HK-2 (cell line): Measurements from ENCODE around the gene TJP3.
"Not testable (repeated sequence)": the region's sequence is repeated elsewhere in the genome, so short reads cannot be mapped to it uniquely, and the experiment has no call there.

ENCODE experiments used
- DNase-seq: peaks from one replicate; pipeline ENCODE4 v3.0.0-alpha.2; 2018; ENCODE audit not compliant: unreplicated experiment

TJP3 gene

DNA sequence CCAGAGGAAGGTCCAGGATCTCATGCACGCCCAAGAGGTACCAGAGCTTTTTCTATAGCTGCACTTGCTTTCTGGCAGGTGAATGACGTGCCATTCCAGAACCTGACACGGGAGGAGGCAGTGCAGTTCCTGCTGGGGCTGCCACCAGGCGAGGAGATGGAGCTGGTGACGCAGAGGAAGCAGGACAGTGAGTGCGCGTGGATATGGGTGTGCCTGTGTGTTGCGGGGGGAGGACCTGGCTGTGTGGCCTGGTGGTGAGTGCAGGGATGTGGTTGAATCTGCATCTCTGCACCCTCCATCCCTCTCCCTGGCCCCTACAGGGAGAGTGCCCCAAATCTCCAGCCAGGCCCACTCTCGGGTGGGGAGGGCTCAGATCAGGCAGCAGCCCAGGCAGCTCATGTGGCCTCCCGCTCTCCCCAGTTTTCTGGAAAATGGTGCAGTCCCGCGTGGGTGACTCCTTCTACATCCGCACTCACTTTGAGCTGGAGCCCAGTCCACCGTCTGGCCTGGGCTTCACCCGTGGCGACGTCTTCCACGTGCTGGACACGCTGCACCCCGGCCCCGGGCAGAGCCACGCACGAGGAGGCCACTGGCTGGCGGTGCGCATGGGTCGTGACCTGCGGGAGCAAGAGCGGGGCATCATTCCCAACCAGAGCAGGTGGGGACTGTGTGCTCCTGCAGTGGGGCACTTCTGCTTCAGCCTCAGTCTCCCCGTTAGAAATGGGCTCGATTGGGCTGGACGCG is 30.5 kb downstream of the TJP3 start:
- no peak for DNase-seq

DNA sequence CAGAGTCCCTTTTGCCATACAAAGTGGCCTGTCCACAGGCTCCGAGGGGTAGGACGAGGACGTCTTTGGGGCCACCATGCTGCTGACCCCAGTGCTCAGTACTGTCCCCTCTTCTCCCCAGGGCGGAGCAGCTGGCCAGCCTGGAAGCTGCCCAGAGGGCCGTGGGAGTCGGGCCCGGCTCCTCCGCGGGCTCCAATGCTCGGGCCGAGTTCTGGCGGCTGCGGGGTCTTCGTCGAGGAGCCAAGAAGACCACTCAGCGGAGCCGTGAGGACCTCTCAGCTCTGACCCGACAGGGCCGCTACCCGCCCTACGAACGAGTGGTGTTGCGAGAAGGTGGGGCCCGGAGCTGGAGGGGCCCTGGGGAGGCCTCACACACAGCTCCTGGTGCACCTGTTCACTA is 32.2 kb downstream of the TJP3 start:
- DNase-seq = no peak

DNA sequence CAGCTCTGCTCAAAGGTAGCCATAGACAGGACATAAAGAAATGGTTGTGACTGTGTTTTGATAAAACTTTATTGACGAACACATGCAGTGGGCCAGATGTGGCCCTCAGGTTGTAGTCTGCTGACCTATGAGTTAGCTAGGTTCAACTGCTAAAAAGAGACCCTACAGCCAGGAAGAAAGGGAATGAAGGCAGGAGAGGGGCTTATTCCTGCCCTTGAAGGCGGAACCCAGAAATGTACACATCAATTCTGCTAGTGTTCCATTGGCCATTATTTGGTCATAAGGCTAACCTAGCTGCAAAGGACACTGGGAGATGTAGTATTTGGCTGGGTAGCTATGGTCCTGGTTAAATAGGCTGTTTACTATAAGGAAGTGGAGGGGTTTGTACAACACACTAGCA is 35.3 kb downstream of the TJP3 start:
- DNase-seq = no peak

DNA sequence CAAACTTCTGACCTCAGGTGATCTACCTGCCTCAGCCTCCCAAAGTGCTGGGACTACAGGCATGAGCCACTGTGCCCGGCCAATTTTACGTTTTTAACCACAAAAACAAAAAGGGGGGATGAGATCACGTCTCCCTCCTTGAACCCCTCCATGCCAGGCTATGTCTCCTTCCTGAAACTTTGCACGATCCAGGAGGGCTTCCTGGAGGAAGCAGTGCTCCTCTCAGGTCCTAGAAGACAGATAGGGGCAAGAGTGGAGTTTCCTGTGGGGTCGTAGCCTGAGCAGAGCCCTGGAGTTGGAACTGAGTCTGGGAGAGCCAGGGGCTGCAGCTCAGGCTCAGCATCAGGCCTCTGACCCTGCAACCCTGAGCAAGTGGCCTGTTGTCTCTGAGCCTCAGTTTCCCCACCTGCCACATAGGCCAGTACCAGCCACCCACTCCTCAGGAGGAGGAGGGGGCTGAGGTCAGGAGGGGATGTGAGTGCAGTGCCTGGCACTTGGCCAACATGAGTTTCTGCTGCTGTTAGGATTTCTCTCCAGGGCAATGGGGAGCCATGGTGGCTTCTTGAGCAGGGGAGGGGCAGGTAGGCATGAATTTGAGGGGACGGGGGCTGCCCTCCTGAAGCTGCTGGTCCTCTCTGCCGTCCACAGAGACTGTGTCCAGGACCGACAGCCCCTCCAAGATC is 37.3 kb downstream of the TJP3 start:
- no peak for DNase-seq

DNA sequence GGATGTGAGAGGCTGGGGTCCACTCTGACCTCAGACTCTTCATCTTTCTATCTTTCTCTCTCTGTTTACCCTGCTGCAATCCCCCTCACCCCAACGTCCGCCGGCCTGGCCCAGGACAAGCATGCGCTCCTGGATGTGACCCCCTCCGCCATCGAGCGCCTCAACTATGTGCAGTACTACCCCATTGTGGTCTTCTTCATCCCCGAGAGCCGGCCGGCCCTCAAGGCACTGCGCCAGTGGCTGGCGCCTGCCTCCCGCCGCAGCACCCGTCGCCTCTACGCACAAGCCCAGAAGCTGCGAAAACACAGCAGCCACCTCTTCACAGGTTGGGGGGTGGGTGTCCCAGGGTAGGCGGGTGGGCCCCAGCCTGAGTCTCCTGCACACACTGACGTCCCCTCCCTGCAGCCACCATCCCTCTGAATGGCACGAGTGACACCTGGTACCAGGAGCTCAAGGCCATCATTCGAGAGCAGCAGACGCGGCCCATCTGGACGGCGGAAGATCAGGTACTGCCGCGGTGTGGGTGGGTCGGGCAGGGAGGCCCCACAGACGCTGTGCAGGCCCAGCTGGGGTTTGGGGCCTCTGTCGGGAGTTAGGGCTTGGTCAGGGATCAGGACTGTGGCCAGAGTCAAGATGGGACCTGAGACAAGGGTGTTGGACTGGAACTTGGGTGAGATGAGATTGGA is 38.3 kb downstream of the TJP3 start:
- no peak for DNase-seq

DNA sequence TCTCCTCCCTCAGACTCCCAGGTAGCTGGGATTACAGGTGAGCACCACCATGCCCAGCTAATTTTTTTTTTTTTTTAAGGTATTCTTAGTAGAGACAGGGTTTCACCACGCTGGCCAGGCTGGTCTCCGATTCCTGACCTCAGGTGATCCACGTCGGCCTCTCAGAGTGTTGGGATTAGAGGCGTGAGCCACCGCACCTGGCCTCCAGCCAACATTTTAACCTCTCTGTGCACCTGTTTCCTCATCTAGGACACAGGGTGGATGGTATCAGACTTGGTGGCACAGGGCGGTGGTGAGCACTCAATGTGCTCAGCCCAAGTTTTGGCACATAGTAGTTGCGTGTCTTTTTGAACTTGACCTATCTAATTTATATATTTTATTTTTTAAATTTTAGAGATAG is 40.8 kb downstream of the TJP3 start:
- DNase-seq = no peak

DNA sequence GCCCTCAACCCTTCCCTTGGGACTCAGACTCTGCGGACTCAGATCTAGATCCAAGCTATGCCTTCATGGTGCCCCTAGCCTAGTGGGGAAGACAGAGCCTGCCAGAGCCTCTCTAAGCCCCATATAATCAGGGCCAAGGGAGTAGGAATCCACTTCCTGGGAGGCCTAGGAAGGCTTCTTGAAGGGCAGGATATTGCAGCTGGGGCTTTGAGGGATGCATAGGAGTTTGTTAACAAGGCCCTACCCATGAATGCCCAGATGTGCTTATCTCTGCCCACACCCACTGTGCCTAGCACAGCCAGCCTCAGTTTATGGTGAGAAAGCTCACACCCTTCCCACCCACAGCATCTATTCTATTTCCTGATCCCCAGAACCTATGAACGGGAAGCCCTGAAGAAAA is 42.0 kb downstream of the TJP3 start:
- no peak for DNase-seq

DNA sequence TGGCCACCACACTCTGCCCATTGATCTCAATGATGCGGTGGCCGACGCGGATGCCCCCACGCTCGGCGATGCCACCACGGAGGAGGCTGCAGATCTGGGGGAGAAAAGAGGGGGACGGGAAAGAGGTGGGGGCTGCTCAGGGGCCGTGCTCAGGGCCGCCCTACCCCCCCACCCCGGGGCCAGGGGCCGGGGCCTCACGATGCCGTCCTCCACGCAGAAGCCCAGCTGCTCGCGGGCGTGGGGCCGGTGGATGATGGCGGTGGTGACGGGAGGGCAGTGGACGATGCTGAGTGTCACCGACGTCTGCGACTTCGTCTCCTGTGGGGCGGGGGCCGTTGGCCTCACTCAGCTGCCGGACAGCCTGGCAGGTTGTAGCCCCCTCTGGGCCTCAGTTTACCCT is 43.1 kb downstream of the TJP3 start:
- DNase-seq = no peak

DNA sequence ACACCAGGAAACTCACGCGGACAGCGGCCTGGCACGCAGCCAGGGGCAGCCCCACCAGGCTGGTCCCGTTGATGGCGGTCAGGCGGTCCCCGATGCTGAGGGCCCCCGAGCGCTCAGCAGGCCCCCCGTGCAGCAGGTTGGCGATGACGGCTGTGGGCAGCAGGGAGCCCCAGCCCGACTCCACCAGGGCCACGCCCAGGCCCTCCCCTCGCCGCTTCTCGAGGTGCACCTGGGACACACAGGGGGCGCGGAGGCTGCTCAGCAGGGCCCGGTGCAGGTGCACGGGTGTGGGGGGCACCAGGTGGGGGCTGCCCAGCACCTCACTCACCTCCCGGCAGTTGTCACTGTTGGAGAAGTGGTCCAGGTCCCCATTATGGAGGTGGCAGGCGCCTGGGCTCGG is 44.3 kb downstream of the TJP3 start:
- DNase-seq = no peak

DNA sequence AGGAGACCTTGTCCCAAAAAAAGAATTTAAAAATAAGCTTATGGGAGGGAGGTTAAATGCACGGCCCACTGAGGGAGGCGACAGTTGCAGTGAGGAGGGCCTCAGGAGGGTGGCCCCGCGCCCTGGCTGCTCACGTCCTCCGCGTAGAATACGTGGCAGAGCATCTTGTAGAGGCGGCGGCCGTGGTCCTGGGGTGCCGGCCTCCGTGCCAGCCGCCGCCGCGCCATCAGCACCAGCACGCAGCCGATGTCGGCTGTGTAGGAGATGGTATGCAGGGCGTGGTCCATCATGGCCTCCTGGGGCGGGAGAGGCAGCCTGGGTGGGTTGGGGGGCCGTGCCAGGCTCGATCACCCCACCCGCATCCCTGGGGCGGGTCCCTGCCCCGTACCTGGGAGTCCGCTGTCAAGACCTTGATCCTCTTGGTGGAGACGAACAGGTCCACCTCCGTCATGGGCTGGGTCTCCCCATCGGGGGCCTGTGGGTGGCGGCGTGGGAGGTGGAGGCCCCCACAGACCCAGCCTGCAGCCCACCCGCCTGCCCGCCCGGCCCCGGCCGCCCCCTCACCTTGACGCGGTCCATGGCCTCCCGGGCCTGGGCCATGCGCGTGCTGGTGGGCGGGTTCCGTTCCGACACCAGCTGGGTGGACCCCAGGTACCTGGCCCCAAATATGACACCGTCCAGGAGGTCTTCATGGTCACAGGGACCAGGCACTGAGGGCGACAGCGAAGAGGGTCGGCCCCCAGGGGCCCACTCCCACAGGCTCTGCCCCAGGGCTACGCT is 45.6 kb downstream of the TJP3 start:
- DNase-seq = no peak

DNA sequence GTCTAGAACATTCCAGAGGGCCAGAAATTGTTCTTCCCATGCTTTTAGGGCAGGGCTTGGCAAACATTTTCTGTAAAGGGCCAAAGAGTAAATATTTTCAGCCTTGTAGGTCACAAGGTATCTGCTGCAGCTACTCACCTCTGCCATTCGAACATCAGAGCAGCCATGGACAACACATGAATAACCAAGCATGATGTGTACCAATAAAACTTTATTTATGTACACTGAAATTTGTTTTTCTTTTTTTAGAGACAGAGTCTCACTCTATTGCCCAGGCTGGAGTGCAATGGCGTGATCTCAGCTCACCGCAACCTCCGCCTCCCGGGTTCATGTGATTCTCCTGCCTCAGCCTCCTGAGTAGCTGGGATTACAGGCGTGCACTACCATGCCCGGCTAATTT is 49.5 kb downstream of the TJP3 start:
- not testable (repeated sequence) for DNase-seq

DNA sequence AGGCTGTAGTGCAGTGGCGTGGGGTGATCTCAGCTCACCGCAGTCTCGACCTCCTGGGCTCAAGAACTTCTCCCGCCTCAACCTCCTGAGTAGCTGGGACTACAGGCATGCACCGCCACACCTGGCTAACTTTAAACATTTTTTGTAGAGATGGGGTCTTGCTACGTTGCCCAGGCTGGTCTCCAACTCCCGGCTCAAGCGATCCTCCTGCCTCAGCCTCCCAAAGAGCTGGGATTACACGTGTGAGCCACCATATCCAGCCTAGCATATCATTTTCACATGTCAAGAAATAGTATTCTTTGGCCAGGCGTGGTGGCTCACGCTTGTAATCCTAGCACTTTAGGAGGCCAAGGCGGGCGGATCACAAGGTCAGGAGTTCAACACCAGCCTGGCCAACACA is 50.1 kb downstream of the TJP3 start:
- not testable (repeated sequence) for DNase-seq

DNA sequence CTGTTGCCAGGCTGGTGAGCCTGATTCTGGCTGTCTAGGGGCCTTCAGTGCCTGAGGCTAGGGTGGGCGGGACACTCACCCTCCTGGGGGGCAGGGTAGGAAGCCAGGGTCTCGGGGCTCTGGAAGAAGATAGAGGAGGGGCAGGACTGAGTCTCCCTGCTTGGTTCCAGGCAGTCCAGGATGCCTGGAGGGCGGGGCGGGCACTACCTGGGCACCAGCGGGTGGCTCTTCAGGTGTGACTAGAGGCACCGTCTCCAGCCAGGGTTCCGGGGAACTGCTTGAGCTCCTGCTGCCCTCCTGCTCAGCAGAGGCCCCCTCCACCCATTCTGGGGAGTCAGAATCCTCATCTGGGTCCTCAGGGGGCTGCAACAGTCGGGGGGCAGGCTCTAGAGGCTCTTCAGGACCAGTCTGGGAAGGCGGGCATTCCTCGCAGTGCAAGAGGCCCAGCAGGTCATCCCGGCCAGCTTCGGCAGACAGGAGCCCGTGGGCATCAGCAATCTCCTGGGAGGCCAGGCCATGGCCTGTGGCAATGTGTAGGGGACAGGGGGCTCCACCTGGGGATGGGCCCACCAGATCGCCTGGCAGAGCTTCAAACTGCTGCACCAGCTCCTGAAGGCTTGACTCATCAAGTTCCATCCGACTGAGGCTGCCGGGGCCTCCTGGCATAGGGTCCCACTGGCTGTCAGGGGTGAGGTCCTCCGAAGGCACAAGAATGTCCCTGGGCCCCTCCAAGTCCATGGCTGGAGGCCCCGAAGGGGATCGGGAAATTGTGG is 51.5 kb downstream of the TJP3 start:
- no peak for DNase-seq

DNA sequence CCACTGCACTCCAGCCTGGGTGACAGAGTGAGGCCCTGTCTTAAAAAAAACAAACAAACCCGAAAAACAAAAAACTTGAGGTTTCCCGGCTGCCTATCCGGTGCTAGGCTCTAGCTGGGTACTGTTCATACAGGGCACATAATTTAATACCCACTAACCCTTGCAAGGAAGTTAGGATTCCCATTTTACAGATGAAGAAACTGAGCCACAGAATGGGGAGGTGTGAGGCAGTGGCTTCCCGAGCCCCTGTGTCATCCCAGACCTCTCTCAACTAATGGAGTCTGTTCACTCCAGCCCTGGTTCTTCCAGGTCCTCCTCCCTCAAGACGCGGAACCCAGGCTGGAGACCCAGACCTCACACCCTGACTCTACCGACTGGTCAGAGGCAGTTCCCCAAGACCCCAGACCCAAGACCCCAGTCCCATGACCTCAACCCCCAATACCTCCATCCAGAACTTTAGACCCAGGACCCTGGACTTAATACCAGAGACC is 52.7 kb downstream of the TJP3 start:
- no peak for DNase-seq

DNA sequence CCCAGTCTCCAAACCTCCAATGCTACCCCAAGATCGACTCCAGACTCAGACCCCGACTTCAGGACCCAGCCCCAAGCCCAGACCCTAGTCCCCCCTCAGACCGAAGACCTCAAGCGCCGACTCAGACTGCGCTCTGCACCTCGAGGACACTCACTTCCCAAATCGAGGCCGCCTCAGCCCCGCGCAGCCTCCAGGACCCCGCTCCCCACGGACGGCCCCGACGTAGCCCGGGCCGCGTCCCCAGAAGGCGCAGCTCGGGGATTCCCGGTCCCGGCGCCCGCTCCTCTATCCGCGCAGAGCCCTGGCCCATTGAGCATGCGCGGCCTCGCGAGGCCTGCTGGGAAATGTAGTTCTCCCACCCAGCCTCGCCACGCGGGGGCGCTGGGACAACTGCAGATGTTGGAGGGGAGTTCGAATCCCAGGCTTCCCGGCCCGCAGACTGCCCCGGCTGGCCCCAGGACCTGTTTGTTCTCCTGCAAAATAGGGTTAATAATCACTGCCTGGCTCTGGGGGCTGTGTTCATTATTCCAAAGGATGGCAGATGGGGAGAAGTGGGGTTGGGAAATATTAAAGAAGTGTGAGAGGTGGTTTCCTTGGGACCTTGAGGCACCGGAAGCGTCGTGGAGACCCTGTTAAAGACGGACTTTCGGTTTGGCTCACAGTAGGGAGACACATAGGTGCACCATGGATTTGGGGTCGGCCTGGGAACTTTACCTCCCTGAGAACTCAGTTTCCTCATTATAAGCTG is 53.4 kb downstream of the TJP3 start, which contains the start of gene APBA3:
TSS of gene APBA3 (minus strand) at position 311 of the 748 bp plus-strand sequence. CDS start 1,428 bp downstream, outside the sequence.
- peak; percentile 97 for DNase-seq

DNA sequence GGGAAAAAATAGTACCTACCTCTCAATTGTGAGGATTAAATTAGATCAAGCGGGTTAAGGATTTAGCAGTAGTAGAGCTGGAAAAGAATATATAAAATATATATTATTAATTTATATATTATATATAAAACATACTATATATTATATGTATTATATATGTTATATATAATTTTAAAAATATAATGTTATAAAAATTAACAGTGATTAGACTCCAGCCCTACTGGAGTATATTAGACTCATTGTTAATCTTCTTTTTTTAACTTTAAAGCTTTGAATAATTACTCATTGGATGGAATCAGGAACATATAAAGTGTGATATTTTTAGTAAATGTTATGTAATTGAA is 53.9 kb downstream of the TJP3 start:
- no peak for DNase-seq

DNA sequence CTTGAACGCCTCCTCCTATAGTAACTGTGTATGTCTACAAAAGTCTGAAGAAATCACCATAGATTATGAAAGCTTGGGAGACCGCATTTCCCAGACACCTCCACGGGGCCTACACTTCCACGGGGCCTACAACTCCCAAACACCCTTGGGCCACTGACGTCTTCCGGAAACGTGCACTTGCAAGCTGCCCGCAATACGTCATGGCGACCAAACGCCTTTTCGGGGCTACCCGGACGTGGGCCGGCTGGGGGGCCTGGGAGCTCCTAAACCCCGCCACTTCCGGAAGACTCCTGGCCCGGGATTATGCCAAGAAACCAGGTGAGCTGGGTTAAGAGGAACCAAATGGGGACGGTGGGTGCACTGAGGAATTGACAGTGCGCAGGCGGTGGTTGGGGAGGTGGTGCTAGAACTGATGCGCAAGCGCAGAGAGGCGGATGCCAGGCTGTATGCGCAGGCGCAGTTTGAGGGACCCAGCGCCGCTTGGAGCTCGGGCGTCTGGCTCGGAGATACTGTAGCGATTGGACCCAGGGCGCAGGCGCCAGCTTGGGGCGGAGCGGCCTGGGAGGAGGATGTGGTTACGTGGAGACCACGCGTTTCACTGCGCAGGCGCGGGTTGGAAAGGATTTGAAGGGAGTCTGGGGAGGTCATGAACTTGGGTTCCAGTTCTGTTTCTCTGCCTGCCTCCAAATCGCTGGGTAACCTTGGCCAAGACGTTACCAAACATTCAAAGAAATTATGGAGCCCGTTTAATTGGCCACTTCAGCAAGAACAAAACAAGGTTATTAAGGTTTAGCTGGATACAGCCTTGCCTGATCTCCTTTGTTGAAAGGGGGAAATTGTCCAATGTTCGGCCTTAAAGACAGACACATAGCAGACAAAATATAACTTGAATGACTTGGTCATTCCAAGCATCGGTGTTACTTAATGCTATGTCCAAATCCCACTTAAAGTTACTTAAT is 54.6 kb downstream of the TJP3 start, which contains the start of gene MRPL54:
TSS of gene MRPL54 (plus strand) at position 182 of the 959 bp plus-strand sequence. CDS start at position 201, 19 bp downstream.
- peak; percentile 99 for DNase-seq

DNA sequence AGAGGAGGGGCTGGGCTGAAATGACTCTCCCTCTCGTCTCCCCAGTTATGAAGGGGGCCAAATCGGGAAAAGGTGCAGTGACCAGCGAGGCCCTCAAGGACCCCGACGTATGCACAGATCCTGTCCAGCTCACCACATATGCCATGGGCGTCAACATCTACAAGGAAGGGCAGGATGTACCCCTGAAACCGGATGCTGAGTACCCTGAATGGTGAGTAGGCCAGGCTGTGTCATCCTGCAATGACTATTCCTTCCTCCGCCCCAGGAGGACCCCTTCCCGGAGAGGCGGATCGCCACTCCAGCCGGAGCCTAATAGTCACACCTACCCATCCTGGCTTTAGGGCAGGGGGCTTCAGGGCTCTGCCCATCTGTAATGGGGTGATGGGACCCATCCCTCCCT is 56.9 kb downstream of the TJP3 start:
- DNase-seq = no peak

DNA sequence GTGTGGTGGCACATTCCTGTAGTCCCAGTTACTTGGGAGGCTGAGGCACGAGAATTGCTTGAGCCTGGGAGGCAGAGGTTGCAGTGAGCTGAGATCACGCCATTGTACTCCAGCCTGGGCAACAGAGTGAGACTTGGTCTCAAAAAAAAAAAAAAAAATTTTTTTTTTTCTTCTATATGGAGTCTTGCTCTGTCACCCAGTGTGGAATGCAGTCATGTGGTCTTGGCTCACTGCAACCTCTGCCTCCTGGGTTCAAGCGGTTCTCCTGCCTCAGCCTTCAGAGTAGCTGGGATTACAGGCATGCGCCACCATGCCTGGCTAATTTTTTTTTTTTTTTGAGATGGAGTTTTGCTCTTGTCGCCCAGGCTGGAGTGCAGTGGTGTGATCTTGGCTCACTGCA is 57.6 kb downstream of the TJP3 start:
- not testable (repeated sequence) for DNase-seq
